HG03575 (cell line): ENCODE results near the gene TRPC1.

Experiments
- ATAC-seq: cut with Tn5 transposase; IDR thresholded peaks from one replicate; pipeline ENCODE4 v1.9.1; 2021; ENCODE audit not compliant: unreplicated experiment, insufficient number of reproducible peaks, low FRiP score; ENCODE audit errors: extremely low read depth

The TRPC1 gene

DNA sequence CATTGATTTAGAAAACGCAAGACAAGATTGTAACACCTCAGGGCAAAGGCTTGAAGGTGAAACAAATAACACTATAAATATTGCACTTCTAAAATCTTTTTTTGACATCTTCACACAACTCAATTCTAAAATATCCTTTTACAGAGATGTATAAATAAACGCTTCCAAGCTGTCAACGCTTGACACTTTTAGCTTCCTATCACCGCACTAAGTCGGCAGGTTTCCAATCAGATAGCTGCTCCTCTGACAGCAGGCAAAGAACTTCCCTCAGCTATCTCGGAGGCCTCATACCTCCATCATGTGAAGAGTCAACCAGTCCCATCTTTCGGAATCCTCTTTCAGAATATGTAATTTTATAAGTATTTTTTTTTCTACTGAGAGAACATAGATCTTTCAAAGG, 94.1 kb downstream of the TRPC1 start:
- ATAC-seq, result no peak

GRCh38 chr3:142818651-142819050, 94.8 kb downstream of the TRPC1 start:
- no peak for ATAC-seq

DNA sequence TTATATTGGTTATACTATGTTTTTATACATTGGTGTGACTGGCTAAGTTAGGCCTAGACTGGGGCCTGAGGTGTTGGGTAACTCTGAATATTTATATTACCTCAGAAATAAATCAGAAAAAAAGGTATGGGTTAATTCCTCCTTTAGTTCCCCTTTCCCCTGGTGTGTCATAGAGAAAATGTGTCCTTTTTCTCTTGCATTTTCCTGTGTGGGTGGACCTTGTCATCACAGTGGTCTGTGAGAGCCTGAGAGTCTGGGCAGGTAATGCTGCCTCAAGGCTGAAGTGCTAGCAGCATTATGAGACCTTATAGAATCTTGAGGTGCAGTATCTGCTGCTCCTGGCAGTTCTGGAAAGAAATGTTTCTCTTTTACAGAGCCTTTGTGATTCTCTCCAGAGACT, 95.3 kb downstream of the TRPC1 start:
- ATAC-seq, result no peak

- ATAC-seq, result peak; percentile 74
Observed at GRCh38 chr3:142828703-142829305, 105.0 kb downstream of the TRPC1 start.

GRCh38 chr3:142837526-142837925, 113.7 kb downstream of the TRPC1 start:
- ATAC-seq, result no peak

- no peak for ATAC-seq
Observed at GRCh38 chr3:142839831-142840230, 116.0 kb downstream of the TRPC1 start.

DNA sequence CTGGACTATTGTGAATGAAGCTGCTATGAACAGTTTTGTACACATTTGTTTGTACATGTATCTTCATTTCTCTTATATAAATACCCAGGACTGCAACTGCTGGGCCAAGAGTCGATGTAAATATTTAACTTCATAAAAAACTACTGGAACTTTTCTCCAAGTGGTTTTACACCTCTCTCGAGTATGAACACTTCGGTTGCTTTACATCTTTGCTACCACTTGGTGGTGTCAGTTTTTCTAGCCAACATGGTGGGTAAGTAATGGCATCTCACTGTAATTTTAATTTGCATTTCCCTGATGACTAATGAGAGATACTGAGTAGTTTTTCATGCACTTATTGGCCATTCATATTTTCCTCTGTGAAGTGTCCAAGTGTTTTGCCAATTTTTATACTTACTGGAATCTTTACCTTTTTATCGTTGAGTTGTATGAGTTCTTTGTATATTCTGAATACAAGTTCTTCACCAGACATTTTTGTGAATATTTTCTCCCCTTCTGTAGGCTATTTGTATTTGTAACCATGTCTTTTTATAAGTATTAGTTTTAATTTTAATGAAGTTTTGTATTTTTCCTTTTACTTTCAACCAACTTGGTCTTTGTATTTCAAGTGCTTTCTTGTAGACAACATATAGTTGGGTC, 120.6 kb downstream of the TRPC1 start:
- no peak for ATAC-seq

DNA sequence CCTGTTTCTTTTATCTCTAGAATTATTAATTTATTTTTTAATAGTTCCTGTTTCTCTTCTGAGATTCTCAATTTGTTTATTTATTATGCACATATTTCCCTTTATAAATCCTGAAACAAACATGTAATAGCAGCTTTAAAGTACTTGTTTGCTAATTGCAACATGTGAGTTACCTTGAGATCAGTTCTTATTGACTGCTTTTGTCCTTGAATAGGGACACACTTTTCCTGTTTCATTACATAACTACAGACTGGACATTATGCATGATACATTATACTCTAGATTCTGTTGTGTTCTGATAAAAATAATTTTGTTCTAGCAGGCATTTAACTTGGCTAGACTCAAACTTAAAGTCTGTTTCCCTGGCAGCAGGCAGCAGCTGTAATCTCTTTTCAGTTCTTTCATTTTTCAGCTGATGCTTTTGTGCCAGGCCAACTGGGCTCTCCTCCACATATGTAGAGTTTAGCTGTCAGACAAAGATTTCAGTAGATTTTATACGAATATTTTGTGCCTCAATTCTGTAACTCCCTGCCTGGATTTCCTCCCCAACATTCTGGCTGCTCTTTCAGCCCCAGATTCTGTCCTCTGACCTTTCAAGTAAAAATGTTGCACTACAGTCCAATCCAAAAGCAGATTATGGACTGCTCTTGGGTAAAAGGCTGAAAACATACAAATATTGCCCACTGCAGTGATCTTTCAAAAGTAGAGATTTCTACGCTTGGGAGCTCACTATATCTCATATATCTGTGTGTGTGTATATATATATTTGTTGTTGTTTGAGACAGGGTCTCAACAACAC, 123.1 kb downstream of the TRPC1 start:
- no peak for ATAC-seq

DNA sequence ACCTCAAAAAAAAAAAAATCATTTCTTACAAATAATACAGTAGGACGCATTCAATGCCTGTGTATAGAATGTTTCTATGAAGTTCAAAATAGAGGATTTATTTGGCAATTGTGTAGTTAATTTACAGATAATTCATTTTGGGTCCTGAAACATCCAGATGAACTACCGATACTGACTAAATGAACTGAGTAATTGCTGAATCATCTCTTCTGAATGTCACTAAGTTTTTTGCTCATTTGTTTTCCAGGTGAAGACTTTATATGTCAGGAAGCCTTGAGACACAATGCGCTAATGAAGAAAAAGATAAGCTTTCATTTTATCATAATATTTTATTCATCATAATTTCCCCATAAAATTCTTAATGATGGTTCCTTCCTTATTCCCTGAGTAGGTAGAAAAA, 125.3 kb downstream of the TRPC1 start:
- ATAC-seq, result no peak

DNA sequence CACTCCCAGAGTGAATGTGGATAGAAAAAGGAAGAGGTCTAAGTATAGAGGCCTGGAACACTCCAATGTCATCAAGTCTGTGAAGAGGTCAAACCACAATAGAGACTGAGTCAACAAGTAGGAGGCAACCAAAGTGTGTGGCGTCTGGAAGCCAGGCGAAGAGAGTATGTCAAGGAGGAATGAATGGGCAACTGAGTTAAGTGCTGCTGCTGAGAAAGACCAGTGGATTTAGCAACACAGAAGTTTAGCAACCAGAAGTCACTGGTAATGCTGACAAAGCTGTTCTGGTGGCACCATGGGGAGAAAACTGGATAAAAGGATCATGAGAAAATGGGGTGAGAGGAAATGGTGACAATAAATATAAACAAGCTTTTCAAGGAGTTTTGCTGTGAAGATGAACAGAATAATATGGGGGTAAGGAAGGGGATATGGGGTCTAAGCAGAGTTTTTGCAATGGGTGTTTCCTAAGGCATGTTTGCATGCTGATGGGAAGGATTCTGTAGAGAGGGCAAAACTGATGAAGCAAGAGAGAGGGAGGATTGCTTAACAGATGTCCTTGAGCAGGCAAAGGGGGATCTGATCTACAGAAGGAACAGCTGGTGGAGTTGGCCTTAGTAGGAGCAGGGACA, 126.7 kb downstream of the TRPC1 start:
- ATAC-seq, result no peak

- no peak for ATAC-seq
Observed at GRCh38 chr3:142852009-142852408, 128.2 kb downstream of the TRPC1 start.

DNA sequence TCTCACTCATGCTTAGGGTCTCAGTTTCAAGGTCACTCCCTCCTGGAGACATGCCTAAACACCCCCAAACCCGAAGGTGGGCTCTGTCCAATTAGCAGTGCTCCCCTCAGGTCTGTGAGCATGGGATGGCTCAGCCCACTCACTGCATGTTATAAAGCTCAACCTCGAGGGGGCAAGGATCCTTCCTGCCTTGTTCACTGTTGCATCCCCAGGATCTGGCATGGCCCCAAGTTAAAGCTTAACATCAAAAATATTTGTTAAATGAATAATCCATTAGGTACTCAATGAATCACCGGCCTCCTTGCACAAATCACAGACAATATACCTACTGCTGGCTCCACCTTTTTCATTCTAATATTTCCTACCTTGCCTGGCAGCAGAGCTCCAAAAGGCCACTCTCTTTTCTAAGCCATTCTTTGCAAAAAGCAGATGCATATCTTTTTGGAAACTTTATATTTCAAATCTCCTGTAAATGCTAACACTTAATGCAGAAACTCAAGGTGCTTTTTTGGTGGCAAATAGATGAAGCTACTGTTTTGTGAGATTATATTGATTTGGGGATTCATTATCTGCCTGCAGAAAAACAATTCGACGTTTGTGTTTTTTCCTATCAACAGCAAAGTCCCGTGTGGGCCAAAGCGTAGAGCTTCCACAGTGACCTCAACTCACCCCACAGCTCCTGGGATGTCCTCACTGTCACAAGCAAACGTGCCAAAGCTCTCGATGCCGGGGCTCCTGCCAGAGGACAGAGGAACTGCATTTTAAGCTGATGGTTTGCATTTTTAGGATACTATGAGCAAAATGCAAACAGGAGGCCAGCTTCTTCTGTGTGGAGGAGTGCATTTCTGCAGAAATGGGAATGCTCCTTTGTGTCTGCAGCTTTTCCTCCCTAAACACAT, 129.7 kb downstream of the TRPC1 start:
- ATAC-seq, result no peak

GRCh38 chr3:142857056-142857455, 133.2 kb downstream of the TRPC1 start:
- ATAC-seq, result no peak
